ENCODE data around the gene TENM4.

The TENM4 gene

GRCh38 chr11:78706551-78706950 is 734.3 kb downstream of the TENM4 start:
- Mint-ChIP-seq H3K4me1 (no peaks in the 10 kb centered on the region), H3K4me3 (no peak overlapping the region), H3K27me3 (peaks cover 18% of the 10 kb centered on the region), H3K27ac (ENCODE audit: low read depth) (no peak overlapping the region), H3K9me3 (no peaks in the 10 kb centered on the region), H3K36me3 (ENCODE audit: insufficient read depth) (no peaks in the 10 kb centered on the region)
- ATAC-seq (replicated peaks; ENCODE audit: extremely low read depth, poor library complexity, severe bottlenecking) (no peak), DNase-seq (ENCODE audit: low spot score in 2 of 2) (no peak)

GRCh38 chr11:78704811-78705210 is 736.0 kb downstream of the TENM4 start:
- DNase-seq (ENCODE audit: low spot score in 2 of 2) (no peak), ATAC-seq (replicated peaks; ENCODE audit: extremely low read depth, poor library complexity, severe bottlenecking) (no peak)
- Mint-ChIP-seq H3K4me3 (no peak overlapping the region), H3K27me3 (peaks cover 9% of the 10 kb centered on the region), H3K9me3 (no peaks in the 10 kb centered on the region), H3K4me1 (no peaks in the 10 kb centered on the region), H3K36me3 (ENCODE audit: insufficient read depth) (no peaks in the 10 kb centered on the region), H3K27ac (ENCODE audit: low read depth) (no peak overlapping the region)

GRCh38 chr11:78699609-78700135 is 741.2 kb downstream of the TENM4 start:
- ATAC-seq (replicated peaks; ENCODE audit: extremely low read depth, poor library complexity, severe bottlenecking) = no peak
- Mint-ChIP-seq H3K9me3 (no peaks in the 10 kb centered on the region), H3K27me3 (peaks cover 44% of the 10 kb centered on the region), H3K4me1 (no peaks in the 10 kb centered on the region), H3K36me3 (ENCODE audit: insufficient read depth) (no peaks in the 10 kb centered on the region), H3K27ac (ENCODE audit: low read depth) (no peak overlapping the region), H3K4me3 (no peak overlapping the region)
- DNase-seq (ENCODE audit: low spot score in 2 of 2) = no peak

GRCh38 chr11:78698612-78699011 is 742.2 kb downstream of the TENM4 start:
- Mint-ChIP-seq H3K9me3 (no peaks in the 10 kb centered on the region), H3K4me3 (no peak overlapping the region), H3K27ac (ENCODE audit: low read depth) (no peak overlapping the region), H3K36me3 (ENCODE audit: insufficient read depth) (no peaks in the 10 kb centered on the region), H3K4me1 (no peaks in the 10 kb centered on the region), H3K27me3 (peaks cover 44% of the 10 kb centered on the region)
- ATAC-seq (replicated peaks; ENCODE audit: extremely low read depth, poor library complexity, severe bottlenecking) (no peak), DNase-seq (ENCODE audit: low spot score in 2 of 2) (no peak)

- no peaks in the 10 kb centered on the region for H3K36me3 Mint-ChIP-seq (ENCODE audit: insufficient read depth)
- ATAC-seq (replicated peaks; ENCODE audit: extremely low read depth, poor library complexity, severe bottlenecking) (no peak), DNase-seq (ENCODE audit: low spot score in 2 of 2) (no peak)
- H3K27ac Mint-ChIP-seq (ENCODE audit: low read depth) = no peak overlapping the region
- H3K27me3 Mint-ChIP-seq = peaks cover 65% of the 10 kb centered on the region
- no peaks in the 10 kb centered on the region for H3K4me1 Mint-ChIP-seq
- no peak overlapping the region for H3K4me3 Mint-ChIP-seq
- no peaks in the 10 kb centered on the region for H3K9me3 Mint-ChIP-seq
Measured at GRCh38 chr11:78696177-78696576, 744.7 kb downstream of the TENM4 start.

GRCh38 chr11:78694152-78694551 is 746.7 kb downstream of the TENM4 start:
- Mint-ChIP-seq H3K36me3 (ENCODE audit: insufficient read depth) (no peaks in the 10 kb centered on the region), H3K4me1 (no peaks in the 10 kb centered on the region), H3K4me3 (no peak overlapping the region), H3K27me3 (peaks cover 75% of the 10 kb centered on the region), H3K27ac (ENCODE audit: low read depth) (no peak overlapping the region), H3K9me3 (no peaks in the 10 kb centered on the region)
- ATAC-seq (replicated peaks; ENCODE audit: extremely low read depth, poor library complexity, severe bottlenecking) (no peak), DNase-seq (ENCODE audit: low spot score in 2 of 2) (no peak)

GRCh38 chr11:78691215-78691614 is 749.6 kb downstream of the TENM4 start:
- ATAC-seq (replicated peaks; ENCODE audit: extremely low read depth, poor library complexity, severe bottlenecking) (no peak), DNase-seq (ENCODE audit: low spot score in 2 of 2) (no peak)
- H3K27me3 Mint-ChIP-seq = peaks cover 73% of the 10 kb centered on the region
- peaks cover 2% of the 10 kb centered on the region for H3K36me3 Mint-ChIP-seq (ENCODE audit: insufficient read depth)
- no peaks in the 10 kb centered on the region for H3K9me3 Mint-ChIP-seq
- H3K4me1 Mint-ChIP-seq = no peaks in the 10 kb centered on the region
- H3K27ac Mint-ChIP-seq (ENCODE audit: low read depth) = no peak overlapping the region
- no peak overlapping the region for H3K4me3 Mint-ChIP-seq

GRCh38 chr11:78690352-78690987 is 750.4 kb downstream of the TENM4 start:
- H3K36me3 Mint-ChIP-seq (ENCODE audit: insufficient read depth) = peaks cover 2% of the 10 kb centered on the region
- H3K4me3 Mint-ChIP-seq = no peak overlapping the region
- H3K9me3 Mint-ChIP-seq = no peaks in the 10 kb centered on the region
- no peak overlapping the region for H3K27ac Mint-ChIP-seq (ENCODE audit: low read depth)
- ATAC-seq (replicated peaks; ENCODE audit: extremely low read depth, poor library complexity, severe bottlenecking) (no peak), DNase-seq (ENCODE audit: low spot score in 2 of 2) (no peak)
- H3K4me1 Mint-ChIP-seq = no peaks in the 10 kb centered on the region
- peaks cover 66% of the 10 kb centered on the region for H3K27me3 Mint-ChIP-seq

- Mint-ChIP-seq H3K4me1 (no peaks in the 10 kb centered on the region), H3K27ac (ENCODE audit: low read depth) (no peak overlapping the region), H3K4me3 (no peak overlapping the region), H3K36me3 (ENCODE audit: insufficient read depth) (peaks cover 2% of the 10 kb centered on the region), H3K27me3 (peaks cover 64% of the 10 kb centered on the region), H3K9me3 (no peaks in the 10 kb centered on the region)
- ATAC-seq (replicated peaks; ENCODE audit: extremely low read depth, poor library complexity, severe bottlenecking) = no peak
- no peak for DNase-seq (ENCODE audit: low spot score in 2 of 2)
Measured at GRCh38 chr11:78689585-78690153, 751.2 kb downstream of the TENM4 start.

GRCh38 chr11:78689101-78689500 is 751.7 kb downstream of the TENM4 start:
- H3K4me3 Mint-ChIP-seq = no peak overlapping the region
- no peak overlapping the region for H3K27ac Mint-ChIP-seq (ENCODE audit: low read depth)
- H3K27me3 Mint-ChIP-seq = peaks cover 67% of the 10 kb centered on the region
- no peak for DNase-seq (ENCODE audit: low spot score in 2 of 2)
- no peaks in the 10 kb centered on the region for H3K9me3 Mint-ChIP-seq
- peaks cover 2% of the 10 kb centered on the region for H3K36me3 Mint-ChIP-seq (ENCODE audit: insufficient read depth)
- no peaks in the 10 kb centered on the region for H3K4me1 Mint-ChIP-seq
- no peak for ATAC-seq (replicated peaks; ENCODE audit: extremely low read depth, poor library complexity, severe bottlenecking)

GRCh38 chr11:78688460-78688859 is 752.4 kb downstream of the TENM4 start:
- peaks cover 2% of the 10 kb centered on the region for H3K36me3 Mint-ChIP-seq (ENCODE audit: insufficient read depth)

GRCh38 chr11:78685156-78685555 is 755.7 kb downstream of the TENM4 start:
- ATAC-seq (replicated peaks; ENCODE audit: extremely low read depth, poor library complexity, severe bottlenecking) = no peak
- H3K36me3 Mint-ChIP-seq (ENCODE audit: insufficient read depth) = peaks cover 2% of the 10 kb centered on the region
- H3K9me3 Mint-ChIP-seq = no peaks in the 10 kb centered on the region
- H3K4me3 Mint-ChIP-seq = no peak overlapping the region
- no peak for DNase-seq (ENCODE audit: low spot score in 2 of 2)
- peaks cover 43% of the 10 kb centered on the region for H3K27me3 Mint-ChIP-seq
- no peaks in the 10 kb centered on the region for H3K4me1 Mint-ChIP-seq
- H3K27ac Mint-ChIP-seq (ENCODE audit: low read depth) = no peak overlapping the region

More at GRCh38 chr11:78688460-78688859, 752.4 kb downstream of the TENM4 start:
- ATAC-seq (replicated peaks; ENCODE audit: extremely low read depth, poor library complexity, severe bottlenecking) (no peak), DNase-seq (ENCODE audit: low spot score in 2 of 2) (no peak)
- Mint-ChIP-seq H3K27me3 (peaks cover 74% of the 10 kb centered on the region), H3K27ac (ENCODE audit: low read depth) (no peak overlapping the region), H3K4me3 (no peak overlapping the region), H3K4me1 (no peaks in the 10 kb centered on the region), H3K9me3 (no peaks in the 10 kb centered on the region)

- peaks cover 2% of the 10 kb centered on the region for H3K36me3 Mint-ChIP-seq (ENCODE audit: insufficient read depth)
- H3K27ac Mint-ChIP-seq (ENCODE audit: low read depth) = no peak overlapping the region
- peaks cover 35% of the 10 kb centered on the region for H3K27me3 Mint-ChIP-seq
- DNase-seq (ENCODE audit: low spot score in 2 of 2) = no peak
- ATAC-seq (replicated peaks; ENCODE audit: extremely low read depth, poor library complexity, severe bottlenecking) = no peak
- no peaks in the 10 kb centered on the region for H3K9me3 Mint-ChIP-seq
- H3K4me3 Mint-ChIP-seq = no peak overlapping the region
- H3K4me1 Mint-ChIP-seq = no peaks in the 10 kb centered on the region
Measured at GRCh38 chr11:78684377-78684776, 756.5 kb downstream of the TENM4 start.

Data from central memory CD8-positive, alpha-beta T cell (primary cell).